Measurements from ENCODE around the gene FGD6. TPM values are rescaled to one million over a fixed set of nuclear protein-coding genes. Genes with fewer than 3 reads are reported as not detected.

FGD6 gene
- total RNA-seq, 1 experiment from 2014 or later = 18.2 TPM

- no peaks in the 10 kb centered on the region; a peak in 1 of 4 replicates for H3K36me3 ChIP-seq (ENCODE audit: control insufficient read depth in 1 of 2, insufficient read depth in 2 of 2, low read length in 2 of 2)
- peak overlapping the region; percentile 94 for H3K27ac ChIP-seq (ENCODE audit: low read depth, low read length)
- no peak for ATAC-seq
- intact Hi-C loops (cut with micrococcal nuclease) = loop anchor here (5.0 kb wide), 1 partner anchor 86 kb away; no protein-coding TSS in a partner anchor
- H3K4me2 ChIP-seq (ENCODE audit: low read length) = peak overlapping the region; percentile 83
- peak overlapping the region; percentile 40 to 52 for H3K4me3 ChIP-seq (replicated peaks in 1 of 2; ENCODE audit: low read depth in 1 of 2, low read length in 2 of 2)
- no peaks in the 10 kb centered on the region for H3K9me3 ChIP-seq (ENCODE audit: control insufficient read depth in 1 of 2, insufficient read depth in 1 of 2, low read depth in 1 of 2, low read length in 2 of 2)
- RAD21 ChIA-PET (ENCODE audit: low non-redundant PET in 1 of 2, low total read pairs in 2 of 2, uncharacterized antibody in 2 of 2, unreplicated experiment in 2 of 2) = no interaction called here
- H3K4me1 ChIP-seq (ENCODE audit: control insufficient read depth in 1 of 2, insufficient read depth in 2 of 2, low read length in 2 of 2) = peaks cover 62 to 89% of the 10 kb centered on the region in 2 experiments
- H3K9ac ChIP-seq (ENCODE audit: low read length) = peak overlapping the region; percentile 68
- H4K20me1 ChIP-seq (ENCODE audit: insufficient read depth) = no peaks in the 10 kb centered on the region
- H3K9me2 ChIP-seq (ENCODE audit: insufficient read depth) = no peaks in the 10 kb centered on the region
- no peak overlapping the region for H2AFZ ChIP-seq (ENCODE audit: low read depth, low read length, poor library complexity, severe bottlenecking)
- no peak for DNase-seq (ENCODE audit: low read depth, low spot score)
- BruUV-seq (replicated peaks) = no TSS peak
- peaks cover 81% of the 10 kb centered on the region for H3K79me2 ChIP-seq (ENCODE audit: insufficient read depth, low read length)
- no peaks in the 10 kb centered on the region for H3K27me3 ChIP-seq (ENCODE audit: insufficient read depth, low read length)
- TF ChIP-seq, protein P1, sequence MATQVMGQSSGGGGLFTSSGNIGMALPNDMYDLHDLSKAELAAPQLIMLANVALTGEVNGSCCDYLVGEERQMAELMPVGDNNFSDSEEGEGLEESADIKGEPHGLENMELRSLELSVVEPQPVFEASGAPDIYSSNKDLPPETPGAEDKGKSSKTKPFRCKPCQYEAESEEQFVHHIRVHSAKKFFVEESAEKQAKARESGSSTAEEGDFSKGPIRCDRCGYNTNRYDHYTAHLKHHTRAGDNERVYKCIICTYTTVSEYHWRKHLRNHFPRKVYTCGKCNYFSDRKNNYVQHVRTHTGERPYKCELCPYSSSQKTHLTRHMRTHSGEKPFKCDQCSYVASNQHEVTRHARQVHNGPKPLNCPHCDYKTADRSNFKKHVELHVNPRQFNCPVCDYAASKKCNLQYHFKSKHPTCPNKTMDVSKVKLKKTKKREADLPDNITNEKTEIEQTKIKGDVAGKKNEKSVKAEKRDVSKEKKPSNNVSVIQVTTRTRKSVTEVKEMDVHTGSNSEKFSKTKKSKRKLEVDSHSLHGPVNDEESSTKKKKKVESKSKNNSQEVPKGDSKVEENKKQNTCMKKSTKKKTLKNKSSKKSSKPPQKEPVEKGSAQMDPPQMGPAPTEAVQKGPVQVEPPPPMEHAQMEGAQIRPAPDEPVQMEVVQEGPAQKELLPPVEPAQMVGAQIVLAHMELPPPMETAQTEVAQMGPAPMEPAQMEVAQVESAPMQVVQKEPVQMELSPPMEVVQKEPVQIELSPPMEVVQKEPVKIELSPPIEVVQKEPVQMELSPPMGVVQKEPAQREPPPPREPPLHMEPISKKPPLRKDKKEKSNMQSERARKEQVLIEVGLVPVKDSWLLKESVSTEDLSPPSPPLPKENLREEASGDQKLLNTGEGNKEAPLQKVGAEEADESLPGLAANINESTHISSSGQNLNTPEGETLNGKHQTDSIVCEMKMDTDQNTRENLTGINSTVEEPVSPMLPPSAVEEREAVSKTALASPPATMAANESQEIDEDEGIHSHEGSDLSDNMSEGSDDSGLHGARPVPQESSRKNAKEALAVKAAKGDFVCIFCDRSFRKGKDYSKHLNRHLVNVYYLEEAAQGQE (IDR thresholded peaks at IDR 0.05; ENCODE audit: low read depth) = no peak
- TF ChIP-seq CTCF (IDR thresholded peaks at IDR 0.05 in 2 of 3, conservative IDR thresholded peaks at IDR 0.05 in 1 of 3; ENCODE audit: borderline replicate concordance in 1 of 3, insufficient read depth in 1 of 3, low read depth in 2 of 3, low read length in 2 of 3) (no peak), EZH2phosphoT487 (IDR thresholded peaks at IDR 0.05; ENCODE audit: borderline replicate concordance) (no peak), POLR2AphosphoS5 (IDR thresholded peaks at IDR 0.05; ENCODE audit: low read depth, low read length) (no peak)
- POLR2A ChIA-PET = interaction anchor here (1.0 to 1.6 kb wide), 4 partner anchors 12 to 86 kb away, joined by 3 to 11 read pairs (median 4); partner anchors contain the start of genes FGD6 and VEZT
- CTCF ChIA-PET = interaction anchor here (1.6 kb wide), 1 partner anchor 14 kb away, joined by 4 read pairs; the partner anchor contains the start of genes FGD6 and VEZT
Measured at GRCh38 chr12:95203487-95204030, 13.7 kb downstream of the FGD6 start.
